Liver (tissue), 3 donors: ENCODE measurements around the gene SH3BP5L.
"Not testable (repeated sequence)": the region's sequence is repeated elsewhere in the genome, so short reads cannot be mapped to it uniquely, and the experiment has no call there.

Experiments
- ATF3 ChIP-seq: IDR thresholded peaks from 2 replicates; pipeline ENCODE4 v1.6.1; 2016; ENCODE audit warnings: antibody characterized with exemption
- CTCF ChIP-seq: fragments of 150-350 bp; IDR thresholded peaks from 2 replicates; pipeline ENCODE4 v1.5.1; 2017; ENCODE audit warnings: improper control_type of control experiment, low read depth, low read length; ENCODE audit not compliant: missing input control
- EGR1 ChIP-seq, 2 donors: IDR thresholded peaks; 2 replicates each; pipeline ENCODE4 v1.6.1; 2016 to 2018; ENCODE audit warnings: antibody characterized with exemption in 2 of 2, low read depth in 2 of 2
- GABPA ChIP-seq, 2 donors: IDR thresholded peaks in 1 of 2; conservative IDR thresholded peaks in 1 of 2; 2 replicates each; pipeline ENCODE4 v1.6.1; 2016; ENCODE audit warnings: antibody characterized with exemption in 2 of 2, mild to moderate bottlenecking in 1 of 2, moderate library complexity in 1 of 2
- JUND ChIP-seq, 2 donors: IDR thresholded peaks; 2 replicates each; pipeline ENCODE4 v1.6.1; 2016; ENCODE audit warnings: antibody characterized with exemption in 2 of 2
- NR2F2 ChIP-seq: IDR thresholded peaks from 2 replicates; pipeline ENCODE4 v1.6.1; 2016; ENCODE audit warnings: antibody characterized with exemption
- RAD21 ChIP-seq, 2 donors: IDR thresholded peaks; 2 replicates each; pipeline ENCODE4 v1.6.1; 2016; ENCODE audit warnings: antibody characterized with exemption in 2 of 2, mild to moderate bottlenecking in 2 of 2
- REST ChIP-seq: IDR thresholded peaks from 2 replicates; pipeline ENCODE4 v1.6.1; 2016; ENCODE audit warnings: antibody characterized with exemption, mild to moderate bottlenecking
- TAF1 ChIP-seq: conservative IDR thresholded peaks from 2 replicates; pipeline ENCODE4 v1.6.1; 2016; ENCODE audit warnings: antibody characterized with exemption, mild to moderate bottlenecking
- YY1 ChIP-seq: IDR thresholded peaks from 2 replicates; pipeline ENCODE4 v1.6.1; 2016; ENCODE audit warnings: antibody characterized with exemption, mild to moderate bottlenecking
- ZBTB33 ChIP-seq: IDR thresholded peaks from 2 replicates; pipeline ENCODE4 v1.6.1; 2016; ENCODE audit warnings: antibody characterized with exemption
- TF ChIP-seq, protein P1 (sequence below): IDR thresholded peaks from 2 replicates; pipeline ENCODE4 v1.6.1; 2016; ENCODE audit warnings: antibody characterized with exemption
- donor health status: healthy.
- donor health status: healthy.

DNA sequence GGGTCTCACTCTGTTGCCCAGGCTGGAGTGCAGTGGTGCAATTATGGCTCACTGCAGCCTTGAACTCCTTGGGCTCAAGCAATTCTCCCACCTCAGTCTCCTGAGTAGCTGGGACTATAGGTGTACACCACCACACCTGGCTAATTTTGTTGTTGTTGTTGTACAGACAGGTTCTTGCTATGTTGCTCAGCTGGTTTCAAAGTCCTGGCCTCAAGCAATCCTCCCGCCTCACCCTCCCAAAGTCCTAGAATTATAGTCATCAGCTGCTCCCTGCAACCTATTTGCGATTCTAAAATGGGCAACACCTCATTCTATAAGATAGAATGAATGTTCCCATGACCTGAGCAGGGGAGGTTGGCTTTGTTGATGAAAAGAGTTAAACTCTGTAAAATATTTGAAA lies 36.4 kb downstream of the SH3BP5L start:
- not testable (repeated sequence) for TF ChIP-seq CTCF; GABPA (IDR thresholded peaks at IDR 0.05 in 1 of 2, conservative IDR thresholded peaks at IDR 0.05 in 1 of 2); TAF1; YY1; ATF3; ZBTB33; JUND (IDR thresholded peaks at IDR 0.05); REST; EGR1 (IDR thresholded peaks at IDR 0.05; ENCODE audit: low read depth in 2 of 2); RAD21 (IDR thresholded peaks at IDR 0.05); NR2F2
- TF ChIP-seq, protein P1, sequence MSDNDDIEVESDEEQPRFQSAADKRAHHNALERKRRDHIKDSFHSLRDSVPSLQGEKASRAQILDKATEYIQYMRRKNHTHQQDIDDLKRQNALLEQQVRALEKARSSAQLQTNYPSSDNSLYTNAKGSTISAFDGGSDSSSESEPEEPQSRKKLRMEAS = not testable (repeated sequence)
